Measurements from ENCODE around the gene H6PD.
A peak's percentile ranks its signal among the peaks of the same experiment; 100 is the strongest.

Gene H6PD

GRCh38 chr1:9207715-9208114, 26.9 kb upstream of the H6PD start:
- TF ChIP-seq CTCF (IDR thresholded peaks at IDR 0.05; ENCODE audit: insufficient read depth, low read depth, low read length, missing control alignments): no peak

GRCh38 chr1:9211291-9211811, 23.2 kb upstream of the H6PD start:
- no peak for DNase-seq (ENCODE audit: low read depth)
- TF ChIP-seq CTCF (IDR thresholded peaks at IDR 0.05; ENCODE audit: insufficient read depth, low read depth, low read length, missing control alignments): no peak
- no peak overlapping the region for H3K4me3 ChIP-seq (ENCODE audit: low read length)

More at GRCh38 chr1:9207715-9208114, 26.9 kb upstream of the H6PD start:
- no peak for DNase-seq (ENCODE audit: low read depth)
- no peak overlapping the region for H3K4me3 ChIP-seq (ENCODE audit: low read length)

GRCh38 chr1:9212735-9213134, 21.8 kb upstream of the H6PD start:
- no peak overlapping the region for H3K4me3 ChIP-seq (ENCODE audit: low read length)
- TF ChIP-seq CTCF (IDR thresholded peaks at IDR 0.05; ENCODE audit: insufficient read depth, low read depth, low read length, missing control alignments): no peak
- no peak for DNase-seq (ENCODE audit: low read depth)

GRCh38 chr1:9213956-9214355, 20.6 kb upstream of the H6PD start:
- TF ChIP-seq CTCF (IDR thresholded peaks at IDR 0.05; ENCODE audit: insufficient read depth, low read depth, low read length, missing control alignments): no peak
- DNase-seq (ENCODE audit: low read depth): peak; percentile 46
- no peak overlapping the region for H3K4me3 ChIP-seq (ENCODE audit: low read length)

GRCh38 chr1:9218917-9219316, 15.7 kb upstream of the H6PD start:
- H3K4me3 ChIP-seq (ENCODE audit: low read length): no peak overlapping the region
- no peak for DNase-seq (ENCODE audit: low read depth)
- TF ChIP-seq CTCF (IDR thresholded peaks at IDR 0.05; ENCODE audit: insufficient read depth, low read depth, low read length, missing control alignments): no peak

GRCh38 chr1:9222846-9223625, 11.5 kb upstream of the H6PD start:
- no peak for DNase-seq (ENCODE audit: low read depth)
- TF ChIP-seq CTCF (IDR thresholded peaks at IDR 0.05; ENCODE audit: insufficient read depth, low read depth, low read length, missing control alignments): no peak
- H3K4me3 ChIP-seq (ENCODE audit: low read length): no peak overlapping the region

All from epithelial cell of esophagus (primary cell).